GM12878 (cell line): ENCODE measurements around the gene ENAH. TPM values are rescaled to one million over a fixed set of nuclear protein-coding genes. Genes with fewer than 3 reads are reported as not detected.
"Not testable (repeated sequence)": the region's sequence is repeated elsewhere in the genome, so short reads cannot be mapped to it uniquely, and the experiment has no call there.

Experiments used
- ATAC-seq: fragments of 200-7000 bp; cut with Tn5 transposase; 3 replicates; pipeline ENCODE4 v1.9.1; 2020; ENCODE audit warnings: mild to moderate bottlenecking, moderate library complexity
- BruUV-seq: library from RNA; stranded (reverse); fragments of 400-500 nt; replicated peaks from 2 replicates; lab custom pipeline; 2021; lab: Mats Ljungman, UMichigan
- CTCF ChIA-PET: fragments of 300-600 bp; sonication (Branson Sonifier 250); formaldehyde crosslinking; extraction: SDS; loops from one replicate; lab custom pipeline; 2021; ENCODE audit warnings: inconsistent platforms; lab: Yijun Ruan, JAX
- POLR2A ChIA-PET: fragments of 350-600 bp; formaldehyde crosslinking; extraction: SDS; loops from one replicate; lab custom pipeline; 2021; ENCODE audit warnings: inconsistent platforms; lab: Charles Lee
- RAD21 ChIA-PET: fragments of 300-600 bp; sonication (Branson Sonifier 250); formaldehyde crosslinking; loops from one replicate; lab custom pipeline; 2023; ENCODE audit warnings: antibody characterized with exemption; ENCODE audit not compliant: unreplicated experiment; lab: Charles Lee
- SMC1A ChIA-PET: fragments of 300-600 bp; sonication (Branson Sonifier 250); formaldehyde crosslinking; loops from one replicate; lab custom pipeline; 2023; ENCODE audit not compliant: unreplicated experiment, uncharacterized antibody; lab: Charles Lee
- DNase-seq: peaks from one replicate; pipeline ENCODE4 v3.0.0-alpha.2; 2011; ENCODE audit warnings: low read depth, low spot score
- FAIRE-seq: peaks from 3 replicates; lab custom pipeline; 2011; peaks lifted over from hg19 to GRCh38; lab: Jason Lieb, UNC
- H2AFZ ChIP-seq: 2 replicates; pipeline ENCODE4 v1.6.0; 2011; ENCODE audit warnings: low read depth, low read length, control low read depth; ENCODE audit not compliant: control insufficient read depth
- H3K27ac ChIP-seq: 2 replicates; pipeline ENCODE4 v1.5.1; 2011; ENCODE audit warnings: control low read depth; ENCODE audit not compliant: control insufficient read depth, insufficient read depth
- H3K27me3 ChIP-seq, 2 experiments: replicated peaks in 1 of 2; 2 replicates each; pipeline versions ENCODE4 v1.6.0 to v1.6.1; 2011; ENCODE audit warnings: low read length in 1 of 2; ENCODE audit not compliant: control insufficient read depth in 2 of 2, insufficient read depth in 2 of 2
- H3K36me3 ChIP-seq, 2 experiments: 2 replicates each; pipeline ENCODE4 v1.5.1; 2011; ENCODE audit warnings: low read length in 1 of 2; ENCODE audit not compliant: control insufficient read depth in 2 of 2, insufficient read depth in 2 of 2
- H3K4me1 ChIP-seq: 2 replicates; pipeline ENCODE4 v1.6.1; 2011; ENCODE audit warnings: mild to moderate bottlenecking, low read length, moderate library complexity, mixed read lengths; ENCODE audit not compliant: control insufficient read depth, insufficient read depth
- H3K4me2 ChIP-seq: 2 replicates; pipeline ENCODE4 v1.6.0; 2011; ENCODE audit warnings: control low read depth; ENCODE audit not compliant: control insufficient read depth, insufficient read depth
- H3K4me3 ChIP-seq: fragments of 200-600 bp; sonication (generic); 2 replicates; pipeline ENCODE4 v1.5.1; 2016
- H3K79me2 ChIP-seq: 2 replicates; pipeline ENCODE4 v1.6.0; 2011; ENCODE audit warnings: low read length; ENCODE audit not compliant: control insufficient read depth, insufficient read depth
- H3K9ac ChIP-seq: 2 replicates; pipeline ENCODE4 v1.8.0; 2011; ENCODE audit warnings: low read length, control low read depth, mixed read lengths; ENCODE audit not compliant: control insufficient read depth, insufficient read depth
- H3K9me3 ChIP-seq: replicated peaks from 3 replicates; pipeline ENCODE4 v1.5.1; 2011; ENCODE audit warnings: mild to moderate bottlenecking, low read length; ENCODE audit not compliant: control insufficient read depth, insufficient read depth
- H4K20me1 ChIP-seq: 2 replicates; pipeline ENCODE4 v1.6.0; 2011; ENCODE audit not compliant: control insufficient read depth, insufficient read depth
- NFYB ChIP-seq: IDR thresholded peaks from 2 replicates; pipeline ENCODE4 v1.6.1; 2011; ENCODE audit warnings: low read depth, mild to moderate bottlenecking, low read length, improper control_type of control experiment, moderate library complexity; ENCODE audit not compliant: insufficient read depth
- SP1 ChIP-seq: IDR thresholded peaks from one replicate; pipeline ENCODE4 v1.6.1; 2011; ENCODE audit warnings: low read depth, low read length
- TARDBP ChIP-seq: IDR thresholded peaks from 2 replicates; pipeline ENCODE4 v1.6.1; 2016; ENCODE audit warnings: borderline replicate concordance
- WGBS: methylation state at CpG from one replicate; pipeline ENCODE4 v1.1.6; 2016; ENCODE audit warnings: low lambda C conversion rate; ENCODE audit not compliant: insufficient replicate concordance, insufficient coverage; ENCODE audit errors: missing lambda C conversion rate; 5-methylcytosine and 5-hydroxymethylcytosine counted together
- in situ Hi-C: fragments of 300-500 bp; cut with MboI; formaldehyde crosslinking; loops from 9 replicates; pipeline ENCODE4 v1.14.3; 2018; ENCODE audit warnings: mixed read lengths
- intact Hi-C: fragments of 100-400 bp; cut with micrococcal nuclease; formaldehyde crosslinking; loops from one replicate; pipeline ENCODE4 v1.14.2; 2022; ENCODE audit not compliant: unreplicated experiment
- polyA plus RNA-seq, 11 experiments: library from polyadenylated mRNA; depleted of rRNA in 4 of 11; unstranded in 6 of 11; stranded (reverse) in 5 of 11; fragments of >200 nt; fragmentation: Nextera tagmentation in 4 of 11; fragmentation: Illumina TruSeq in 1 of 11; extraction: Ambion mirVana in 4 of 11; extraction: Trizol in 1 of 11; gene quantifications; 1 replicate in 1 of 11; 2 replicates in 10 of 11; pipeline versions ENCODE4 v1.2.1 to v1.2.3, GENCODE V29; 2011 to 2016; ENCODE audit warnings: inconsistent platforms in 2 of 11, missing spikeins in 2 of 11, low read depth in 1 of 11
- total RNA-seq, 4 experiments: library from RNA; depleted of rRNA in 3 of 4; stranded (reverse); fragments of >200 nt in 3 of 4; fragmentation: Illumina TruSeq in 1 of 4; extraction: Trizol in 1 of 4; gene quantifications; 2 replicates each; pipeline versions ENCODE4 v1.2.1 to v1.2.3, GENCODE V29; 2013 to 2021

The ENAH gene
- total and polyA plus RNA-seq, 10 of the 15 experiments (the other 5 are each of a cell fraction or from before 2014, with no cell fraction given), result under 0.01 to 0.62 (median 0.06) TPM; not detected in 5

- ChIA-PET CTCF (no interaction called here), RAD21 (no interaction called here), SMC1A (interaction anchor here (0.7 kb wide), 1 partner anchor 70 kb away, joined by 3 read pairs; no protein-coding TSS in a partner anchor), POLR2A (interaction anchor here (0.6 kb wide), 1 partner anchor 11 kb away, joined by 4 read pairs; no protein-coding TSS in a partner anchor)
- Histone ChIP-seq H2AFZ (no peak overlapping the region), H3K27me3 (peaks cover 0 to 4% of the 10 kb centered on the region in 2 experiments; a peak in 1 of 4 replicates), H3K9me3 (no peaks in the 10 kb centered on the region), H4K20me1 (no peaks in the 10 kb centered on the region), H3K4me2 (no peak overlapping the region), H3K9ac (no peak overlapping the region), H3K4me1 (no peaks in the 10 kb centered on the region), H3K4me3 (no peak overlapping the region), H3K79me2 (no peaks in the 10 kb centered on the region), H3K27ac (no peak overlapping the region), H3K36me3 (no peaks in the 10 kb centered on the region)
- WGBS, result 17% methylated on average over 2 of the region's 2 CpGs
- BruUV-seq, result no TSS peak
- DNase-seq, result no peak
- ATAC-seq, result no peak
- no peak for FAIRE-seq
- in situ Hi-C loops (no loop called here), intact Hi-C loops (no loop called here)
- TF ChIP-seq SP1, result no peak
- TF ChIP-seq TARDBP, result no peak
- no peak for TF ChIP-seq NFYB
Observed at GRCh38 chr1:225694151-225694603, 41.3 kb upstream of the ENAH start.

GRCh38 chr1:225693697-225694096 lies 40.8 kb upstream of the ENAH start:
- in situ Hi-C loops, H2AFZ ChIP-seq, H3K4me1 ChIP-seq, H3K36me3 ChIP-seq, H3K27me3 ChIP-seq, BruUV-seq, FAIRE-seq, DNase-seq, H4K20me1 ChIP-seq, H3K27ac ChIP-seq, ATAC-seq, H3K4me3 ChIP-seq, intact Hi-C loops, H3K9ac ChIP-seq, H3K79me2 ChIP-seq, H3K9me3 ChIP-seq, H3K4me2 ChIP-seq, RAD21 ChIA-PET, CTCF ChIA-PET: not testable (repeated sequence)
- WGBS, result 81% methylated on average over 6 of the region's 6 CpGs
- SMC1A ChIA-PET, result interaction anchor here (0.7 kb wide), 1 partner anchor 71 kb away, joined by 3 read pairs; no protein-coding TSS in a partner anchor
- POLR2A ChIA-PET, result interaction anchor here (0.6 kb wide), 1 partner anchor 12 kb away, joined by 4 read pairs; no protein-coding TSS in a partner anchor
